Measurements from ENCODE around the gene ADAM17. TPM values are rescaled to one million over a fixed set of nuclear protein-coding genes. Genes with fewer than 3 reads are reported as not detected.

ADAM17 gene
- total and polyA plus RNA-seq, 9 of the 15 experiments (the other 6 are each of a cell fraction or from before 2014, with no cell fraction given) = 5.8 to 30.0 (median 19.0) TPM

DNA sequence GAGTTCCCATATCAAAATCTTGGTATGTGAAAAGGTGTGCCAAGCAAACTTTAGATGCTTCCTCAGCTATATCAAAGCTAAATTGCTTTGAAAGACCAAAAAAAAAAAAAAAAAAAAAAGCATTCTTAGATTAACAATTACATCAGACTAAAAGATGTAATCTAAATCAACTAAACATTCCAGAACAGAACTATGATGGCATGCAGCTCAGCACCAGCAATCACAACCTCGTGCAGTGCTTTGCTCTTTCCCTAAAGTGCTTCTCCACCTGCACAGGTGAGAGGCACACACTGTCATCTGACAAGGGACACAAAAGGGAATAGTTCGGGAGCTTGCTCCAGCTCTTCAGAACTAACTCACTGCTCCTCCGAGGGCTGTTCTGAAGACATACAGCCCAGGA lies 37.5 kb downstream of the ADAM17 start:
- peaks cover 67% of the 10 kb centered on the region; the same call in 2 of the 3 replicates for H3K36me3 ChIP-seq (ENCODE audit: control insufficient read depth, insufficient read depth, low read length)
- H3K9me3 ChIP-seq (replicated peaks; ENCODE audit: control insufficient read depth, insufficient read depth, low read depth, low read length) = no peaks in the 10 kb centered on the region
- 69% methylated on average over 3 of the region's 3 CpGs for WGBS (ENCODE audit: insufficient coverage, low coverage, missing lambda C conversion rate)
- no peaks in the 10 kb centered on the region for H3K27me3 ChIP-seq (ENCODE audit: control insufficient read depth in 2 of 2, insufficient read depth in 2 of 2, low read length in 2 of 2)
- CTCF ChIA-PET (ENCODE audit: low intra/inter-chr PET ratio) = no interaction called here
- no peak overlapping the region for H3K4me3 ChIP-seq
- TF ChIP-seq ZBTB1 (CRISPR knock-in tag; IDR thresholded peaks at IDR 0.05; ENCODE audit: borderline replicate concordance, low read depth) (no peak), ZNF830 (CRISPR knock-in tag; IDR thresholded peaks at IDR 0.05) (no peak), ATF1 (CRISPR knock-in tag; IDR thresholded peaks at IDR 0.05) (no peak), ATF1 (tag; IDR thresholded peaks at IDR 0.05) (no peak), NR1H2 (CRISPR knock-in tag; IDR thresholded peaks at IDR 0.05) (no peak), PPARD (CRISPR knock-in tag; IDR thresholded peaks at IDR 0.05) (no peak), SMAD2 (IDR thresholded peaks at IDR 0.05; ENCODE audit: low read depth, low read length) (no peak)
- TF ChIP-seq, protein P1, sequence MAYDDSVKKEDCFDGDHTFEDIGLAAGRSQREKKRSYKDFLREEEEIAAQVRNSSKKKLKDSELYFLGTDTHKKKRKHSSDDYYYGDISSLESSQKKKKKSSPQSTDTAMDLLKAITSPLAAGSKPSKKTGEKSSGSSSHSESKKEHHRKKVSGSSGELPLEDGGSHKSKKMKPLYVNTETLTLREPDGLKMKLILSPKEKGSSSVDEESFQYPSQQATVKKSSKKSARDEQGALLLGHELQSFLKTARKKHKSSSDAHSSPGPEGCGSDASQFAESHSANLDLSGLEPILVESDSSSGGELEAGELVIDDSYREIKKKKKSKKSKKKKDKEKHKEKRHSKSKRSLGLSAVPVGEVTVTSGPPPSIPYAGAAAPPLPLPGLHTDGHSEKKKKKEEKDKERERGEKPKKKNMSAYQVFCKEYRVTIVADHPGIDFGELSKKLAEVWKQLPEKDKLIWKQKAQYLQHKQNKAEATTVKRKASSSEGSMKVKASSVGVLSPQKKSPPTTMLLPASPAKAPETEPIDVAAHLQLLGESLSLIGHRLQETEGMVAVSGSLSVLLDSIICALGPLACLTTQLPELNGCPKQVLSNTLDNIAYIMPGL (CRISPR knock-in tag; IDR thresholded peaks at IDR 0.05) = no peak
- TF ChIP-seq, protein P2, sequence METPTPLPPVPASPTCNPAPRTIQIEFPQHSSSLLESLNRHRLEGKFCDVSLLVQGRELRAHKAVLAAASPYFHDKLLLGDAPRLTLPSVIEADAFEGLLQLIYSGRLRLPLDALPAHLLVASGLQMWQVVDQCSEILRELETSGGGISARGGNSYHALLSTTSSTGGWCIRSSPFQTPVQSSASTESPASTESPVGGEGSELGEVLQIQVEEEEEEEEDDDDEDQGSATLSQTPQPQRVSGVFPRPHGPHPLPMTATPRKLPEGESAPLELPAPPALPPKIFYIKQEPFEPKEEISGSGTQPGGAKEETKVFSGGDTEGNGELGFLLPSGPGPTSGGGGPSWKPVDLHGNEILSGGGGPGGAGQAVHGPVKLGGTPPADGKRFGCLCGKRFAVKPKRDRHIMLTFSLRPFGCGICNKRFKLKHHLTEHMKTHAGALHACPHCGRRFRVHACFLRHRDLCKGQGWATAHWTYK (CRISPR knock-in tag; IDR thresholded peaks at IDR 0.05) = no peak
- in situ Hi-C loops (cut with MboI) = no loop called here
- H3K9me1 ChIP-seq (ENCODE audit: control insufficient read depth, insufficient read depth, low read length) = no peaks in the 10 kb centered on the region
- no peak overlapping the region for H3K27ac ChIP-seq (ENCODE audit: extremely low read depth, low read depth, low read length)
- BruUV-seq (replicated peaks) = no TSS peak
- no peak overlapping the region for H3K4me2 ChIP-seq (ENCODE audit: insufficient read depth, low read length)
- no peaks in the 10 kb centered on the region for H4K20me1 ChIP-seq (replicated peaks; ENCODE audit: control insufficient read depth, insufficient read depth, low read length)
- H3K4me1 ChIP-seq (replicated peaks in 1 of 2; ENCODE audit: control insufficient read depth in 2 of 2, insufficient read depth in 2 of 2, low read length in 2 of 2) = peaks cover 0 to 14% of the 10 kb centered on the region in 2 experiments; a peak in 3 of 5 replicates
- no peak overlapping the region for H3K9ac ChIP-seq (ENCODE audit: insufficient read depth in 1 of 2, low read depth in 2 of 2, low read length in 2 of 2)
- H3K79me2 ChIP-seq (ENCODE audit: control insufficient read depth, insufficient read depth, low read length) = no peaks in the 10 kb centered on the region
- intact Hi-C loops (cut with micrococcal nuclease) = no loop called here
- FAIRE-seq (no peak), ATAC-seq (peak; percentile 25; the same call in 2 of the 3 replicates), DNase-seq (ENCODE audit: extremely low read depth in 1 of 4, low spot score in 3 of 4) (no peak)
- POLR2A ChIA-PET = interaction anchor here (0.5 to 2.5 kb wide), 6 partner anchors 8 to 221 kb away, joined by 3 to 13 read pairs (median 4); partner anchors contain the start of gene ITGB1BP1
- H2AFZ ChIP-seq (ENCODE audit: low read depth, low read length) = no peak overlapping the region
